ENCODE results near the gene IMPA2. TPM values are rescaled to one million over a fixed set of nuclear protein-coding genes. Genes with fewer than 3 reads are reported as not detected.

Gene IMPA2
- total RNA-seq, 1 experiment from 2014 or later = 37.6 TPM

GRCh38 chr18:12026562-12026961 is 45.3 kb downstream of the IMPA2 start:
- CTCF ChIA-PET = no interaction called here
- DNase-seq (ENCODE audit: low read depth, low spot score) (no peak), ATAC-seq (no peak)
- Histone ChIP-seq H3K36me3 (ENCODE audit: control insufficient read depth, insufficient read depth, low read length) (no peaks in the 10 kb centered on the region), H3K27ac (ENCODE audit: low read length) (no peak overlapping the region), H3K4me3 (ENCODE audit: low read depth in 2 of 2, low read length in 2 of 2) (no peak overlapping the region), H3K9me3 (ENCODE audit: control insufficient read depth, insufficient read depth, low read depth, low read length) (no peaks in the 10 kb centered on the region), H3K27me3 (ENCODE audit: control insufficient read depth, insufficient read depth, low read length) (no peaks in the 10 kb centered on the region), H3K4me1 (ENCODE audit: control insufficient read depth, insufficient read depth, low read length) (no peaks in the 10 kb centered on the region)
- intact Hi-C loops (cut with micrococcal nuclease; ENCODE audit: unreplicated experiment) (no loop called here), in situ Hi-C loops (cut with HindIII; ENCODE audit: low pct_unique_long_range_greater_than_20kb, low sequenced_read_pairs) (no loop called here)
- TF ChIP-seq POLR2AphosphoS5 (IDR thresholded peaks at IDR 0.05; ENCODE audit: low read depth, low read length) (no peak), REST (IDR thresholded peaks at IDR 0.05; ENCODE audit: insufficient read depth in 1 of 2, low read depth in 2 of 2, low read length in 1 of 2) (no peak), SIN3A (IDR thresholded peaks at IDR 0.05; ENCODE audit: borderline replicate concordance, insufficient read depth, low read depth, low read length) (no peak), CTCF (IDR thresholded peaks at IDR 0.05) (no peak), TCF7L2 (IDR thresholded peaks at IDR 0.05; ENCODE audit: low read depth, low read length) (no peak)
- POLR2A ChIA-PET = no interaction called here
- no TSS peak for BruUV-seq (replicated peaks)

GRCh38 chr18:12027046-12027445 is 45.7 kb downstream of the IMPA2 start:
- Histone ChIP-seq H3K27me3 (ENCODE audit: control insufficient read depth, insufficient read depth, low read length) (no peaks in the 10 kb centered on the region), H3K27ac (ENCODE audit: low read length) (no peak overlapping the region), H3K4me3 (ENCODE audit: low read depth in 2 of 2, low read length in 2 of 2) (no peak overlapping the region), H3K4me1 (ENCODE audit: control insufficient read depth, insufficient read depth, low read length) (no peaks in the 10 kb centered on the region), H3K9me3 (ENCODE audit: control insufficient read depth, insufficient read depth, low read depth, low read length) (no peaks in the 10 kb centered on the region), H3K36me3 (ENCODE audit: control insufficient read depth, insufficient read depth, low read length) (no peaks in the 10 kb centered on the region)
- CTCF ChIA-PET = no interaction called here
- intact Hi-C loops (cut with micrococcal nuclease; ENCODE audit: unreplicated experiment) (no loop called here), in situ Hi-C loops (cut with HindIII; ENCODE audit: low pct_unique_long_range_greater_than_20kb, low sequenced_read_pairs) (no loop called here)
- no peak for TF ChIP-seq TCF7L2 (IDR thresholded peaks at IDR 0.05; ENCODE audit: low read depth, low read length)
- TF ChIP-seq REST (IDR thresholded peaks at IDR 0.05; ENCODE audit: insufficient read depth in 1 of 2, low read depth in 2 of 2, low read length in 1 of 2) = no peak
- TF ChIP-seq CTCF (IDR thresholded peaks at IDR 0.05) = no peak
- no peak for TF ChIP-seq POLR2AphosphoS5 (IDR thresholded peaks at IDR 0.05; ENCODE audit: low read depth, low read length)
- TF ChIP-seq SIN3A (IDR thresholded peaks at IDR 0.05; ENCODE audit: borderline replicate concordance, insufficient read depth, low read depth, low read length) = no peak
- POLR2A ChIA-PET = no interaction called here
- DNase-seq (ENCODE audit: low read depth, low spot score) = no peak
- ATAC-seq = no peak
- no TSS peak for BruUV-seq (replicated peaks)
